Liver (tissue), 9 donors: Measurements from ENCODE around the gene CACNA2D1. TPM values are rescaled to one million over a fixed set of nuclear protein-coding genes. Genes with fewer than 3 reads are reported as not detected.

Experiments
- DNase-seq: peaks from one replicate; pipeline ENCODE4 v3.0.0-alpha.2; 2017; ENCODE audit warnings: low spot score
- H3K27ac ChIP-seq, 2 donors: one replicate each; pipeline ENCODE4 v1.7.0; 2013; ENCODE audit warnings: inconsistent platforms in 2 of 2, low read length in 2 of 2, control low read depth in 1 of 2, low read depth in 1 of 2, mild to moderate bottlenecking in 1 of 2
- H3K27me3 ChIP-seq, 4 donors: one replicate each; pipeline versions ENCODE4 v1.6.1 to v1.7.0; 2013; ENCODE audit warnings: low read length in 3 of 4, inconsistent platforms in 1 of 4, mild to moderate bottlenecking in 1 of 4, moderate library complexity in 1 of 4; ENCODE audit not compliant: control insufficient read depth in 4 of 4, insufficient read depth in 4 of 4
- H3K36me3 ChIP-seq, 4 donors: one replicate each; pipeline versions ENCODE4 v1.6.1 to v1.7.0; 2013; ENCODE audit warnings: low read length in 3 of 4, mild to moderate bottlenecking in 3 of 4, low read depth in 1 of 4, moderate library complexity in 1 of 4; ENCODE audit not compliant: control insufficient read depth in 4 of 4, insufficient read depth in 3 of 4
- H3K4me1 ChIP-seq, 4 donors: one replicate each; pipeline versions ENCODE4 v1.6.1 to v1.7.0; 2013; ENCODE audit warnings: low read length in 3 of 4, mild to moderate bottlenecking in 3 of 4, moderate library complexity in 1 of 4; ENCODE audit not compliant: control insufficient read depth in 4 of 4, insufficient read depth in 4 of 4
- H3K4me3 ChIP-seq, 3 donors: one replicate each; pipeline versions ENCODE4 v1.6.1 to v1.7.0; 2013; ENCODE audit warnings: low read length in 3 of 3, control low read depth in 1 of 3, low read depth in 1 of 3, mild to moderate bottlenecking in 1 of 3
- H3K9ac ChIP-seq, 2 donors: one replicate each; pipeline ENCODE4 v1.7.0; 2013; ENCODE audit warnings: low read length in 2 of 2, mild to moderate bottlenecking in 2 of 2, moderate library complexity in 2 of 2, control low read depth in 1 of 2, low read depth in 1 of 2
- H3K9me3 ChIP-seq, 4 donors: one replicate each; pipeline versions ENCODE4 v1.6.1 to v1.7.0; 2013; ENCODE audit warnings: low read length in 3 of 4; ENCODE audit not compliant: control insufficient read depth in 4 of 4
- ATF3 ChIP-seq: IDR thresholded peaks from 2 replicates; pipeline ENCODE4 v1.6.1; 2016; ENCODE audit warnings: antibody characterized with exemption
- EGR1 ChIP-seq, 2 donors: IDR thresholded peaks; 2 replicates each; pipeline ENCODE4 v1.6.1; 2016 to 2018; ENCODE audit warnings: antibody characterized with exemption in 2 of 2, low read depth in 2 of 2
- FOXA1 ChIP-seq: IDR thresholded peaks from 2 replicates; pipeline ENCODE4 v1.6.1; 2016; ENCODE audit warnings: antibody characterized with exemption
- FOXA2 ChIP-seq: IDR thresholded peaks from 2 replicates; pipeline ENCODE4 v1.6.1; 2016; ENCODE audit warnings: antibody characterized with exemption
- GABPA ChIP-seq, 2 donors: IDR thresholded peaks in 1 of 2; conservative IDR thresholded peaks in 1 of 2; 2 replicates each; pipeline ENCODE4 v1.6.1; 2016; ENCODE audit warnings: antibody characterized with exemption in 2 of 2, mild to moderate bottlenecking in 1 of 2, moderate library complexity in 1 of 2
- HNF4A ChIP-seq, 2 donors: conservative IDR thresholded peaks; 2 replicates each; pipeline ENCODE4 v1.6.1; 2016; ENCODE audit warnings: antibody characterized with exemption in 2 of 2, mild to moderate bottlenecking in 2 of 2
- HNF4G ChIP-seq: IDR thresholded peaks from 2 replicates; pipeline ENCODE4 v1.6.1; 2016; ENCODE audit warnings: antibody characterized with exemption
- JUND ChIP-seq, 2 donors: IDR thresholded peaks; 2 replicates each; pipeline ENCODE4 v1.6.1; 2016; ENCODE audit warnings: antibody characterized with exemption in 2 of 2
- NR2F2 ChIP-seq: IDR thresholded peaks from 2 replicates; pipeline ENCODE4 v1.6.1; 2016; ENCODE audit warnings: antibody characterized with exemption
- RAD21 ChIP-seq, 2 donors: IDR thresholded peaks; 2 replicates each; pipeline ENCODE4 v1.6.1; 2016; ENCODE audit warnings: antibody characterized with exemption in 2 of 2, mild to moderate bottlenecking in 2 of 2
- RXRA ChIP-seq, 2 donors: IDR thresholded peaks; 2 replicates each; pipeline ENCODE4 v1.6.1; 2017 to 2018; ENCODE audit warnings: antibody characterized with exemption in 2 of 2, mild to moderate bottlenecking in 1 of 2
- TAF1 ChIP-seq: conservative IDR thresholded peaks from 2 replicates; pipeline ENCODE4 v1.6.1; 2016; ENCODE audit warnings: antibody characterized with exemption, mild to moderate bottlenecking
- YY1 ChIP-seq: IDR thresholded peaks from 2 replicates; pipeline ENCODE4 v1.6.1; 2016; ENCODE audit warnings: antibody characterized with exemption, mild to moderate bottlenecking
- WGBS: extraction: QIAGEN DNeasy Blood & Tissue Kit; methylation state at CpG from one replicate; pipeline ENCODE4 v1.1.7; 2013; 5-methylcytosine and 5-hydroxymethylcytosine counted together
- polyA plus RNA-seq, 2 donors: library from polyadenylated mRNA; stranded (reverse) in 1 of 2; unstranded in 1 of 2; fragments of 200-250 nt in 1 of 2; fragments of >200 nt in 1 of 2; fragmentation: Nextera tagmentation in 1 of 2; extraction: Ambion mirVana in 1 of 2; gene quantifications; one replicate each; pipeline versions ENCODE4 v1.2.1 to v1.2.3, GENCODE V29; 2013 to 2015
- total RNA-seq, 2 donors: library from RNA; depleted of rRNA; stranded (reverse); fragments of >200 nt; gene quantifications; one replicate each; pipeline ENCODE4 v1.2.3, GENCODE V29; 2014
- TF ChIP-seq, protein P1 (sequence below): fragments of 150-350 bp; IDR thresholded peaks from 2 replicates; pipeline ENCODE4 v1.5.1; 2017; ENCODE audit warnings: improper control_type of control experiment, low read depth, low read length; ENCODE audit not compliant: missing input control
- TF ChIP-seq, protein P2 (sequence below): IDR thresholded peaks from 2 replicates; pipeline ENCODE4 v1.6.1; 2016; ENCODE audit warnings: antibody characterized with exemption, mild to moderate bottlenecking
- TF ChIP-seq, protein P3 (sequence below): IDR thresholded peaks from 2 replicates; pipeline ENCODE4 v1.6.1; 2016; ENCODE audit warnings: antibody characterized with exemption
- donor health status: healthy.
- donor health status: healthy.
- donor health status: healthy.
- donor health status: healthy.
- donor health status: healthy.

The CACNA2D1 gene
- total and polyA plus RNA-seq, 4 donors = 0.42 to 2.3 (median 0.94) TPM

- no peak overlapping the region for H3K9ac ChIP-seq
- WGBS = 86% methylated on average over 3 of the region's 3 CpGs
These were observed 423.8 kb downstream of the CACNA2D1 start for GRCh38 chr7:82019551-82020475.

DNA sequence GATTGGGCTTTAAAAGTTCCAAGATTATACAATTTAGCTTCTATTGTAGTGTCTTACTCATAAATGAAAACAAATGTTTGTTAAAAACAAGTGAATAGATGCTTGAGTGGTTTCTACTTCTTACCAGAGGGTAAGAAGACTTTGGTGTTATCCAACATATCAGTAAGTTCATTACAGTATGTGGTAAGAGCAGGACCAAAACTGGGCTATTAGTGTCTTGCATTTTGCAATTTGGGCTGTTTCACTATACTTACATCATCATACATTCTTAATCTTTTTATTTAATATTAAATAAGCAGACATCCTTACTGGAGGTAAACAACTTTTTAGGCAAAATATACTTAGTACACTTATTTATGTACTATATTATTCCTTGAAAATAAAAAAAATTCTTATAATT is 425.4 kb downstream of the CACNA2D1 start:
- no peaks in the 10 kb centered on the region for H3K36me3 ChIP-seq
- H3K27ac ChIP-seq = no peak overlapping the region
- no peak overlapping the region for H3K4me3 ChIP-seq
- no peak for DNase-seq
- TF ChIP-seq GABPA (IDR thresholded peaks at IDR 0.05 in 1 of 2, conservative IDR thresholded peaks at IDR 0.05 in 1 of 2) = no peak
- no peak for TF ChIP-seq JUND (IDR thresholded peaks at IDR 0.05)
- no peak for TF ChIP-seq HNF4A (conservative IDR thresholded peaks at IDR 0.05)
- no peak for TF ChIP-seq FOXA2
- no peak for TF ChIP-seq RXRA (IDR thresholded peaks at IDR 0.05)
- TF ChIP-seq, protein P1, sequence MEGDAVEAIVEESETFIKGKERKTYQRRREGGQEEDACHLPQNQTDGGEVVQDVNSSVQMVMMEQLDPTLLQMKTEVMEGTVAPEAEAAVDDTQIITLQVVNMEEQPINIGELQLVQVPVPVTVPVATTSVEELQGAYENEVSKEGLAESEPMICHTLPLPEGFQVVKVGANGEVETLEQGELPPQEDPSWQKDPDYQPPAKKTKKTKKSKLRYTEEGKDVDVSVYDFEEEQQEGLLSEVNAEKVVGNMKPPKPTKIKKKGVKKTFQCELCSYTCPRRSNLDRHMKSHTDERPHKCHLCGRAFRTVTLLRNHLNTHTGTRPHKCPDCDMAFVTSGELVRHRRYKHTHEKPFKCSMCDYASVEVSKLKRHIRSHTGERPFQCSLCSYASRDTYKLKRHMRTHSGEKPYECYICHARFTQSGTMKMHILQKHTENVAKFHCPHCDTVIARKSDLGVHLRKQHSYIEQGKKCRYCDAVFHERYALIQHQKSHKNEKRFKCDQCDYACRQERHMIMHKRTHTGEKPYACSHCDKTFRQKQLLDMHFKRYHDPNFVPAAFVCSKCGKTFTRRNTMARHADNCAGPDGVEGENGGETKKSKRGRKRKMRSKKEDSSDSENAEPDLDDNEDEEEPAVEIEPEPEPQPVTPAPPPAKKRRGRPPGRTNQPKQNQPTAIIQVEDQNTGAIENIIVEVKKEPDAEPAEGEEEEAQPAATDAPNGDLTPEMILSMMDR = no peak
- TF ChIP-seq EGR1 (IDR thresholded peaks at IDR 0.05; ENCODE audit: low read depth in 2 of 2) = no peak
- no peak for TF ChIP-seq HNF4G
- TF ChIP-seq ATF3 = no peak
- no peak for TF ChIP-seq YY1
- TF ChIP-seq, protein P2, sequence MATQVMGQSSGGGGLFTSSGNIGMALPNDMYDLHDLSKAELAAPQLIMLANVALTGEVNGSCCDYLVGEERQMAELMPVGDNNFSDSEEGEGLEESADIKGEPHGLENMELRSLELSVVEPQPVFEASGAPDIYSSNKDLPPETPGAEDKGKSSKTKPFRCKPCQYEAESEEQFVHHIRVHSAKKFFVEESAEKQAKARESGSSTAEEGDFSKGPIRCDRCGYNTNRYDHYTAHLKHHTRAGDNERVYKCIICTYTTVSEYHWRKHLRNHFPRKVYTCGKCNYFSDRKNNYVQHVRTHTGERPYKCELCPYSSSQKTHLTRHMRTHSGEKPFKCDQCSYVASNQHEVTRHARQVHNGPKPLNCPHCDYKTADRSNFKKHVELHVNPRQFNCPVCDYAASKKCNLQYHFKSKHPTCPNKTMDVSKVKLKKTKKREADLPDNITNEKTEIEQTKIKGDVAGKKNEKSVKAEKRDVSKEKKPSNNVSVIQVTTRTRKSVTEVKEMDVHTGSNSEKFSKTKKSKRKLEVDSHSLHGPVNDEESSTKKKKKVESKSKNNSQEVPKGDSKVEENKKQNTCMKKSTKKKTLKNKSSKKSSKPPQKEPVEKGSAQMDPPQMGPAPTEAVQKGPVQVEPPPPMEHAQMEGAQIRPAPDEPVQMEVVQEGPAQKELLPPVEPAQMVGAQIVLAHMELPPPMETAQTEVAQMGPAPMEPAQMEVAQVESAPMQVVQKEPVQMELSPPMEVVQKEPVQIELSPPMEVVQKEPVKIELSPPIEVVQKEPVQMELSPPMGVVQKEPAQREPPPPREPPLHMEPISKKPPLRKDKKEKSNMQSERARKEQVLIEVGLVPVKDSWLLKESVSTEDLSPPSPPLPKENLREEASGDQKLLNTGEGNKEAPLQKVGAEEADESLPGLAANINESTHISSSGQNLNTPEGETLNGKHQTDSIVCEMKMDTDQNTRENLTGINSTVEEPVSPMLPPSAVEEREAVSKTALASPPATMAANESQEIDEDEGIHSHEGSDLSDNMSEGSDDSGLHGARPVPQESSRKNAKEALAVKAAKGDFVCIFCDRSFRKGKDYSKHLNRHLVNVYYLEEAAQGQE = no peak
- TF ChIP-seq RAD21 (IDR thresholded peaks at IDR 0.05) = no peak
- TF ChIP-seq FOXA1 = no peak
- TF ChIP-seq, protein P3, sequence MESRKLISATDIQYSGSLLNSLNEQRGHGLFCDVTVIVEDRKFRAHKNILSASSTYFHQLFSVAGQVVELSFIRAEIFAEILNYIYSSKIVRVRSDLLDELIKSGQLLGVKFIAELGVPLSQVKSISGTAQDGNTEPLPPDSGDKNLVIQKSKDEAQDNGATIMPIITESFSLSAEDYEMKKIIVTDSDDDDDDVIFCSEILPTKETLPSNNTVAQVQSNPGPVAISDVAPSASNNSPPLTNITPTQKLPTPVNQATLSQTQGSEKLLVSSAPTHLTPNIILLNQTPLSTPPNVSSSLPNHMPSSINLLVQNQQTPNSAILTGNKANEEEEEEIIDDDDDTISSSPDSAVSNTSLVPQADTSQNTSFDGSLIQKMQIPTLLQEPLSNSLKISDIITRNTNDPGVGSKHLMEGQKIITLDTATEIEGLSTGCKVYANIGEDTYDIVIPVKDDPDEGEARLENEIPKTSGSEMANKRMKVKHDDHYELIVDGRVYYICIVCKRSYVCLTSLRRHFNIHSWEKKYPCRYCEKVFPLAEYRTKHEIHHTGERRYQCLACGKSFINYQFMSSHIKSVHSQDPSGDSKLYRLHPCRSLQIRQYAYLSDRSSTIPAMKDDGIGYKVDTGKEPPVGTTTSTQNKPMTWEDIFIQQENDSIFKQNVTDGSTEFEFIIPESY = no peak
- no peak for TF ChIP-seq TAF1
- no peak for TF ChIP-seq NR2F2
- H3K27me3 ChIP-seq = no peaks in the 10 kb centered on the region
- no peak overlapping the region for H3K9ac ChIP-seq
- H3K4me1 ChIP-seq = peaks cover 0 to 3% (median 0%) of the 10 kb centered on the region in 4 donors
- H3K9me3 ChIP-seq = no peaks in the 10 kb centered on the region

More at GRCh38 chr7:82019551-82020475, 423.8 kb downstream of the CACNA2D1 start:
- DNase-seq = no peak
- Histone ChIP-seq H3K4me3 (no peak overlapping the region), H3K9me3 (no peaks in the 10 kb centered on the region), H3K27ac (no peak overlapping the region), H3K27me3 (no peaks in the 10 kb centered on the region), H3K36me3 (no peaks in the 10 kb centered on the region), H3K4me1 (peaks cover 0 to 3% (median 0%) of the 10 kb centered on the region in 4 donors)
- TF ChIP-seq NR2F2 (peak; percentile 76), FOXA1 (no peak)
